A172 (cell line): Measurements from ENCODE around the gene CHCHD1. TPM values are rescaled to one million over a fixed set of nuclear protein-coding genes. Genes with fewer than 3 reads are reported as not detected.
"Not testable (repeated sequence)": the region's sequence is repeated elsewhere in the genome, so short reads cannot be mapped to it uniquely, and the experiment has no call there.

Experiments
- DNase-seq: peaks from one replicate; pipeline ENCODE4 v3.0.0-alpha.2; 2015; ENCODE audit warnings: low spot score
- total RNA-seq: library from RNA; depleted of rRNA; stranded (reverse); fragments of >200 nt; shearing (Covaris generic); gene quantifications from 2 replicates; pipeline ENCODE4 v1.2.3, GENCODE V29; 2014

The CHCHD1 gene
- total RNA-seq, 1 experiment from 2014 or later, result 90.0 TPM

DNA sequence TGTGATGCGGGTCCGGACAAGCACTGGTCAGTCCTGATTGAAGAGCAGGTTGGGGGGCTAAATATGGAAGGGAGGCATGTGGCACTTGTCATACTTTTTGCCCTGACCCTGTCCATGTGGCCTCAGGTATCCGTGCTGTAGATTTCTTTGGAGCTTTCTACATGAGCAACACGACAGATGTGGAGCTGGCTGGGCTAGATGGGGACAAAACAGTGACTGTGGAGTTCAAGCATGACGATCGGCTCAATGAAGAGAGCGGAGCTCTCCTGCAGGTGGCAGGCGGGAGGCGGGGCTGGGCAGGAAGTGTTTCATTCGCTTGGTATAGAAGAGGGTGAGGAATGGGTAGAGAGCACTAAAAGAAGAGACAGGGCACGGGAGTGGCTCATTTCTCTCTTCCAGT, 13.0 kb upstream of the CHCHD1 start:
- DNase-seq, result no peak

- no peak for DNase-seq
These were observed 12.5 kb upstream of the CHCHD1 start for GRCh38 chr10:73769396-73769795.

DNA sequence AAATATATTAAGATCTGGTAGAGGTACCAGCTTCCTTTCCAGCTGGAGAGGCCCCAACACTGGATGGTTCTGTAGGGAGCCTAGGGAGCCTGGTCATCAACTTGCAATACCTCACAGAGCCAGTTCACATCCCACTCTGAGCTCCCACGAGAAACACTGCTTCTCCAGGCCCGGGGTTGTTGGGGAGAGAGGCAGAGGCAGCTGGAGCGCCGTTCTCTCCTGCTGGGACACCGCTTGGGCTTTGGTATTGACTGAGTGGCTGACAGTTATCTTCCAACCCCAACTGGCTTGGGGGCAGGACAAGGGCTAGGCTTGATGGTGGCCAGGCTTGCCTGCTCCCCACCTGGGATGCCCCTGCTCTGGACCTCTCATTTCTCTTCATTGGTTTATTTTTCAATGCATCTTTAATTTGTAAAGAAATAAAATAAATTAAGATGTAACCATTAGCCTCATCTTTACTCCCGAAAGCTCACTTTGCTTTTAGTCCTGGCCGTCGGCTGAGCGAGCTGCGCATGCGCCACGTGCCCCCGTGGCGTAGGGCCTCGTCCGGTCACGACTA, 10.0 kb upstream of the CHCHD1 start:
- no peak for DNase-seq

DNA sequence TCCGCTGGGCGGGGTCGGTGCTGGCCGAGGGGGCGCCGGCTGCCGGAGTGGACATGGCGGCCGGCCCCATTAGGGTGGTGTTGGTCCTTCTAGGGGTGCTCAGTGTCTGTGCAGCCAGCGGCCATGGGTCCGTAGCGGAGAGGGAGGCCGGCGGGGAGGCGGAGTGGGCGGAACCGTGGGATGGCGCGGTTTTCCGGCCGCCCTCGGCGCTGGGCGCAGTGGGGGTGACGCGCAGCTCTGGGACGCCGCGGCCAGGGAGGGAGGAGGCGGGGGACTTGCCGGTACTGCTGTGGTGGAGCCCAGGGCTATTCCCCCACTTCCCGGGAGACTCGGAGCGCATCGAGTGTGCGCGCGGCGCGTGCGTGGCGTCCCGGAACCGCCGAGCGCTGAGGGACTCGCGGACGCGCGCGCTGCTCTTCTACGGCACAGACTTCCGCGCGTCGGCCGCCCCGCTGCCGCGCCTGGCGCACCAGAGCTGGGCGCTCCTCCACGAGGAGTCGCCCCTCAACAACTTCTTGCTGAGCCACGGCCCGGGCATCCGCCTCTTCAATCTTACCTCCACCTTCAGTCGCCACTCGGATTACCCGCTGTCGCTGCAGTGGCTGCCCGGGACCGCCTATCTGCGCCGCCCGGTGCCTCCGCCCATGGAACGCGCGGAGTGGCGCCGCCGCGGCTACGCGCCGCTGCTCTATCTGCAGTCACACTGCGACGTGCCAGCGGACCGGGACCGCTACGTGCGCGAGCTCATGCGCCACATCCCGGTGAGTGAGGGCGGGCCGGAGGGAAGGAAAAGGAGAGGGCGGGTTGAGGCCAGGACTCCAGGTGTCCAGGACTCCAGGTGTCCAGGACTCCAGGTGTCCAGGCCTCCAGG, 9.3 kb upstream of the CHCHD1 start:
- peak; percentile 57 for DNase-seq

GRCh38 chr10:73773152-73773879, 8.5 kb upstream of the CHCHD1 start:
- DNase-seq, result no peak

DNA sequence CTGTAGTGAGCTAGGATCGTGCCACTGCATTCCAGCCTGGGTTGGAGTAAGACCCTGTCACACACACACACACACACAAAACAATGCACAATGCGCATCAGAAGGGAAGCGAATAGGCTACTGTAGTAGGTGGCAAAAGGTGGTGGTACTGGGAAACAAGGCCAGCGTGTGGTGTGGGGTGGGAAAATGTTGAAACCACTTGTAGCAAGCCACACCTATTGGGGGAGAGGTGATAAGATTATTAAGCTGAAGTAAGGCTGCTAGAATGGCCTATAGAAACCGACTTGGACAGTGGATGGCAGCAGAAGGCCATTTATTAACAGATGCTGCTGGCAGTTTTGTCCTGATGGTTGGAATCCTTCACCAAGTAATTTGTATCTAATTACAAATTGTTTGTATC, 7.2 kb upstream of the CHCHD1 start:
- DNase-seq, result no peak

- no peak for DNase-seq
These were observed 2.8 kb upstream of the CHCHD1 start for GRCh38 chr10:73779018-73779417.

DNA sequence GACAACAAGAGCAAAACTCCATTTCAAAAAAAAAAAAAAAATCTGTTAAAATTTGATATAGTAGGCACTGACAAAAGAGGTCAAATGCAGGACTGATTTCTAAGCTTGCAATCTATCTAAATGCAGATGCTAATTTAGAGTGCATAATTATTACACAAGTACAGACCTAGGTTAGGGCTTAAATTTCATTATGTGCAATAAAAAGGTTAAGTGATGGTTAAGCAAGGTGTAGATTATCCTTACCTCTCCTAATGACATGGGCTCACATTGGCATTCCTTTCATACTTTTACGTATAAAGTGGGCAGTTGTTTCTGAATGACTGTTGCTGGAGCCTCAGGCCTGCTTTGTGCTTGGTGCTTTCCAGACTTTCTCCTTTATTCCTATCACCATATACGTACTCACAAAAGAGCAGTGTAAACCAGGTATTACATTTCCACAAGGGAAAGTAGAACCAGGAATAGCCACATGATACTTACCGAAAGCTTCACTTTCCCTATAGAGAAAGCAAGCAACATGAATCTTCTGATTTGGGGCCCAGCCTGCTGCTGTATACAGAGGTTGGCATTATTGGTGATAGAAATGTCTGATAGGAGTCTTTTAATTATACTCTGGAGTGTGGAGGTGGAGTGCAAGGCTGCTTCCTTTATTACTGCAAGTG, 2.2 kb upstream of the CHCHD1 start:
- DNase-seq, result no peak

- DNase-seq, result no peak
These were observed 1.5 kb upstream of the CHCHD1 start for GRCh38 chr10:73780301-73780700.

- no peak for DNase-seq
These were observed 882 bp upstream of the CHCHD1 start for GRCh38 chr10:73780966-73781365.

DNA sequence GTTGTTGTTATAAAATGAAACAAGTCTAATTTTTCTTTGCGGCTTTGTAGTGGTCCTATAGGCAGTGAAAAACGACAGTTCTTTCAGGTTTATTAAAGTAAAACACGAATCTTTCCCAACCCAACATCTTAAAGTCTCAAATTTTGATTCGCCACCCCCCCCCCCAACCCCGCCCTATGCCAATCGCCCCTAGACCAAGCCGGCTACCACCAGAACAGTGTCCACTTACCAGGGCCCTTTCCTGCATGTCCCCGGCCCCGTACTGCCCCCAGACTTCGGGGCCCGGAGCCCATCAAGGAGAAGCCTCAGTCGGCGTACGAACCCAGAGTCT, 335 bp upstream of the CHCHD1 start:
- no peak for DNase-seq

- no peak for DNase-seq
These were observed 869 bp downstream of the CHCHD1 start for GRCh38 chr10:73782749-73783085.

GRCh38 chr10:73785211-73785720, 3.4 kb downstream of the CHCHD1 start, which contains the start of gene ZSWIM8:
TSS of gene ZSWIM8 (plus strand) at chr10:73785606. CDS start at chr10:73785879, 273 bp downstream.
- peak; percentile 93 for DNase-seq

DNA sequence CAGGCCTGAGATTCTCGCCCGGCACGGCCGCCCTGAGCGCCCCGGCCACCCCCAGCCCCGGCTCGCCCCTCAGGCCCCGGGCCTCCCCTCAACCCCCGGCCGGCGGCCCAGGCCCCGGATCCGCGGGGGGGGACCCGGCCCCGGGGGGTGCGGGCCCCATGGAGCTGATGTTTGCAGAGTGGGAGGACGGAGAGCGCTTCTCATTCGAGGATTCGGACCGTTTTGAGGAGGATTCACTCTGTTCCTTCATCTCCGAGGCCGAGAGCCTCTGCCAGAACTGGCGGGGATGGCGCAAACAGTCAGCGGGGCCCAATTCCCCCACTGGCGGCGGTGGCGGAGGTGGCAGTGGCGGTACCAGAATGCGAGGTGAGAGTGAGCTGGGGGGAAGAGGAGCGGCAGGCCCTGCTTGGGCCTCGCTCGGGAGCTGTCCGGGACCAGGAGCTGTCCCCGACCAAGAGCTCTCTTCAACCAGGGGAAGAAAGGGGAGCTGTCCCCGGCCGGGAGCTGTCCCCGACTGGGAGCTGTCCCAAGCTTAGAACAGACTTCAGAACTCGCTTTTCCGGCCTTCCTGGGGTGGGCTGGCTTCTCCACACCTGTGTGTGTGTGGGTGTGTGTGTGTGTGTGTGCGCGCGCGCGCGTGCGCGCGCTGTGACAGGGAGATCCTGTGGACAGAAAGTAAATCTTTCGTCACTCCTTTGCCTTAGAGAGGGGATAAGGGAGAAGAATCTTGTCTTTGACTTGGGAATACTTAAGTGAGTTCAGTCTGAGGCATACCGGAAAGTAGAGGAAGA, 4.1 kb downstream of the CHCHD1 start:
- peak; percentile 41 for DNase-seq

GRCh38 chr10:73786512-73786885, 4.7 kb downstream of the CHCHD1 start:
- no peak for DNase-seq

DNA sequence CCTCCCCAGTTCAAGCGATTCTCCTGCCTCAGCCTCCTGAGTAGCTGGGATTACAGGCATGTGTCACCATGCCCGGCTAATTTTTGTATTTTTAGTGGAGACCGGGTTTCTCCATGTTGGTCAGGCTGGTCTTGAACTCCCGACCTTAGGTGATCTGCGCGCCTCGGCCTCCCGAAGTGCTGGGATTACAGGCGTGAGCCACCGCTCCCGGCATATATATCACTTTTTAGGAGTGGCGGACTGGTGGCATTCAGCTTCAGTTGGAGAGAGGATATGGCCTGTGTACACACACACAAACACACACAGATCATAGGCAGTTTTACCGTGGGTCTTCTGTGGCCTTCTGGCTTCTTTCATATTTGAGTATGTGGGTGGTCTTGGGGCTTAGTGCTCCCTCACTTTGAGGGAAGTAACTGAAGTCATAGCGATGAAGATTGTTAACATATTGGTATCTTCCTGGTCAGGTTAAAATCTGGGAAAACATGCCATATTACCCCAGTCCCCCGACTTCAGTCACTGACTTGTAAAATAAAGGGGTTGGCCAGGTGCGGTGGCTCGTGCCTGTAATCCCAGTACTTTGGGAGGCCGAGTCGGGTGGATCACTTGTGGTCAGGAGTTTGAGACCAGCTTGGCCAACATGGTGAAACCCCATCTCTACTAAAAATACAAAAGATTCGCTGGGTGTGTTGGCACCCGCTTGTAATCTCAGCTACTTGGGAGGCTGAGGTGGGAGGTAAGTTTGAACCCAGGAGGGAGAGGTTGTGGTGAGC, 5.4 kb downstream of the CHCHD1 start:
- DNase-seq, result not testable (repeated sequence)

GRCh38 chr10:73788864-73789658, 7.2 kb downstream of the CHCHD1 start:
- no peak for DNase-seq

DNA sequence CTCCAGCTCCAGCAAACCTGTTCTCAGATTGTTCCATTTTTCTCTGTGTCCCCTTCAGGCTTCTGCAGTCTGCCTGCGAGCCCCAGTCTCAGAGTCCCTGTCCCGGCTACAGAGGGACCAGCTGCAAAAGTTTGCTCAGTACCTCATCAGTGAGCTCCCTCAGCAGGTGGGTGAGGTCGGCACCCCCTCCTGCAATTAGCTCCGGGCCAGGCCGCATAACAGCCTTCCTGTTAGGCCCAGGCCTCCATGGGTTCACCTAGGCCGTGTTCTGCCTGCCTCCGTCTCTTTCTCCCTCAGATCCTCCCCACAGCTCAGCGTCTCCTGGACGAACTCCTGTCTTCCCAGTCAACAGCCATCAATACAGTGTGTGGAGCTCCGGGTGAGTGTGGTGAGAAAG, 7.8 kb downstream of the CHCHD1 start:
- no peak for DNase-seq

- DNase-seq, result no peak
These were observed 9.2 kb downstream of the CHCHD1 start for GRCh38 chr10:73790886-73791625.
